HL-60/S4 treated with retinoic acid at 250 ng/mL for 4 days and 3 days (cell line): Measurements from ENCODE around the gene NR2F2.

Experiments
- in situ Hi-C: fragments of 300-500 bp; cut with MboI; formaldehyde crosslinking; loops from 2 replicates; pipeline ENCODE4 v1.7.0; 2022; ENCODE audit warnings: low sequenced_read_pairs

NR2F2 gene

GRCh38 chr15:96330450-96331143 is at the start of gene NR2F2:
Gene NR2F2, plus strand, starts transcription at chr15:96330700. Its CDS starts 1,406 bp downstream, at chr15:96332106.
- in situ Hi-C loops: no loop called here

DNA sequence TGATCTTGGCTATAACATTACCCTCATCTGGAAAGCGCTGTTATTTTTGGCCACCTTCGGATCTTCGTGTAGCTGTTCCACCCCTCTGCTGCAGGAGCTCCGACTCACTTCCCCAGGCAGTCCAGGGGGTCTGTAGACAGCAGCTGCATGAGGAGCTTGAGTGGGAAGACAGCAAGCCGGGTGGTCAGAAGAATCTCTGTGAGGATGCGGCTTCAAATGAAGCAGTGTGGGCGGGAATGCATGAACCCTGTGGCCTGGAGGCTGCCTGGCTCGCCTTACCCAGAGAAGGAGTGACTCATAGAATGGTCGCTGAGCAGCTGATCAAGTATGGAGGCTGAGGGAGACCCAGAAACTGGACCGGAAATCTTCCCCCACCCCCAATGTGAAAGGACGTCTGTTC is 45.2 kb upstream of the NR2F2 start:
- in situ Hi-C loops: loop anchor here (25.0 kb wide), 1 partner anchor 102 kb away; no protein-coding TSS in a partner anchor

DNA sequence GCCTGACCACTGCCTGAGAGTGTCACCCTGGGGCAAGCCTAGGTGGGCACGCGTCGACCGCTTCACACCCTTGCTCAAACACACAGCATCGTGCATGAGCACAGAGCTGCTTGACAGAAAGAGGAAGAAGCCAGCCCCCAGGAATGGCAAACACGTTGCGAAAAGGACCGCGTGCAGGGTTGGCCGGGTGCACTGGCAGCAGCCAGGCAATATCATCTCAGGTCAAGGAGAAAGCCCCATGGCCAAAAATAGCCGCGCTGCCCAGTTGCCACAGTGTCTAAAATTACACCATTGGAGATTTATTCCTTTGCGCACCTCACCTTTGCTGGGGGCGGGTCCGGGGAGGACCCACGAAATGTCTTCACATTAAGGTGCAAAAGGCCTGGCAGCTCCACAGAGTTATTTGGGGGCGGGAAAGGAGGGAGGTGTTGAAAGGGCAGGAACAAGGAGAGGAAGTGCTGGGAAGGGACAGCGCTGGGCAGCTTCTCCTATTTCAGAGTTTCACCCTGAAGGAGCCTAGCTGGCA is 44.7 kb upstream of the NR2F2 start:
- in situ Hi-C loops: loop anchor here (25.0 kb wide), 1 partner anchor 102 kb away; no protein-coding TSS in a partner anchor

- in situ Hi-C loops: loop anchor here (25.0 kb wide), 1 partner anchor 97 kb away; no protein-coding TSS in a partner anchor
These were observed 39.8 kb upstream of the NR2F2 start for GRCh38 chr15:96290679-96291078.

GRCh38 chr15:96292635-96293034 is 37.9 kb upstream of the NR2F2 start:
- in situ Hi-C loops: loop anchor here (25.0 kb wide), 1 partner anchor 95 kb away; no protein-coding TSS in a partner anchor

DNA sequence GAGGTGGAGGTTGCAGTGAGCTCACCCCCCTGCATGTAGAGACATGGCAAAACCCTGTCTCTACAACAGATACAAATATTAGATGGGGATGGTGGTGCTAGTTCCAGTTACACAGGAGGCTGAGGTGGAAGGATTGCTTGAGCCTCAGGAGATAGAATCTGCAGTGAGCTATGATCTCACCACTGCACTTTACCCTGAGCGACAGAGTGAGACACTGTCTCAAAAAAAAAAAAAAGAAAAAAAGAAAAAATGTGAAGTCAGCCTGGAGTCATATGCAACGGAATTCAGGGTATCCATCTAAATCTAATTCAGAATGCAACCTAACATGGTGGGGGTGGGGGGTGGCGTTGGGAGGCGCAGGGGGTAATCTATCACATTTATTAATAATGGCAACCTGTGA is 37.1 kb upstream of the NR2F2 start:
- in situ Hi-C loops: loop anchor here (25.0 kb wide), 1 partner anchor 94 kb away; no protein-coding TSS in a partner anchor

DNA sequence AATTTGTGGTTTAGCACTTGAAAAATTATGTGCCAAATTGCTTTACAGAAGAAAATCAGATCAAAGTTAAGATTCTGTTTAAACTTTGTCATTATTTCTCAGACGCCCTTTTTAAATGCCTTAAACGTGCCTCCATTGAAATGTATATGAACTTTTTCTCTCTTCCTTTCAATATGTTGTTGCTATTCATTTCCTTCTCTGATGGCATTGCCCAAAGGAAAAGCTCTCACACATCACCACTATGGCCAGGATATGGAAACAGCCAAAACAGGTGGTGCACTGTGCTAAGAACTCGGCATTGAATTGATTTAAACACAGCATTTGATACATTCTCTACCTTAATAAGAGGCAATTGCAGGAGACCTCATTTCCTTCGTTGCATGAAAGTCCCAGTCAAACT is 35.7 kb upstream of the NR2F2 start:
- in situ Hi-C loops: loop anchor here (25.0 kb wide), 1 partner anchor 93 kb away; no protein-coding TSS in a partner anchor

DNA sequence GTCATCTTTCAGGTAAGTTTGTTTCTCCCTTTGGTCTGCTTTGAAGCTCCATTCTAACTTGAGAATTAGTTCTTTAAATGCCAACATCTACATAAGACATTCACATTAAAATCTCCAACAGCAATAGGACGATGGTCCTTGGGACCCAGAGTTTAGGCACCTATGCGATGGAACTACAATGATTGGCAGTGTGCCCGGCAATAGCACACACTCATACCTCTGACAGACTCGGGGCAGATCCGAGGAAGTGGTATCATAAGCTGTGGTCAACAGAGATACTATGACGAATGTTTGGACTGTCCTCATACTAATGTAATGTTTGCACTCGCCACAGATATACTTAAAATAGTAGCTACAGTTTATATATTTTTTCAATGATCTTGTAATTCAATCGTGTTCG is 34.2 kb upstream of the NR2F2 start:
- in situ Hi-C loops: loop anchor here (25.0 kb wide), 1 partner anchor 91 kb away; no protein-coding TSS in a partner anchor

- in situ Hi-C loops: loop anchor here (25.0 kb wide), 1 partner anchor 90 kb away; no protein-coding TSS in a partner anchor
These were observed 32.7 kb upstream of the NR2F2 start for GRCh38 chr15:96297783-96298182.

GRCh38 chr15:96298217-96298616 is 32.3 kb upstream of the NR2F2 start:
- in situ Hi-C loops: loop anchor here (25.0 kb wide), 1 partner anchor 89 kb away; no protein-coding TSS in a partner anchor

GRCh38 chr15:96300836-96301235 is 29.7 kb upstream of the NR2F2 start:
- in situ Hi-C loops: no loop called here

- in situ Hi-C loops: no loop called here
These were observed 26.9 kb upstream of the NR2F2 start for GRCh38 chr15:96303503-96304056.

DNA sequence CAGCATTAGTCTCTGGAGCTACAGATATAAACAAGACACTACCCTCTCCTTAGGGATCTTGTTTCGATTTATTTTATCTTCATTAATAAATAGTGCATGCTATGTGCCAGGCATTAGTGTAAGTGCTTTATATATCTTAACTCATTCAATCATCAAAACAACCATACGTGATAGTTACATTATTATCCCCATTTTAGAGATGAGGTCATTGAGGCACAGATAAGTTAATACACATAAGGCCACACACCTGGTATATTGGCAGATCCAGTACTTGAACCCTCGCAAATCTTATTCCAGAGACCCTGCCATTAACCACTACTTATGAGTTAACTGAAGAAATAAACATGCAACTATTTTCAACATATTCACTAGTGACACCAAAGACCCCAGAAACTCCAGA is 25.7 kb upstream of the NR2F2 start:
- in situ Hi-C loops: no loop called here

GRCh38 chr15:96306321-96306720 is 24.2 kb upstream of the NR2F2 start:
- in situ Hi-C loops: no loop called here

- in situ Hi-C loops: no loop called here
These were observed 22.6 kb upstream of the NR2F2 start for GRCh38 chr15:96307856-96308394.

DNA sequence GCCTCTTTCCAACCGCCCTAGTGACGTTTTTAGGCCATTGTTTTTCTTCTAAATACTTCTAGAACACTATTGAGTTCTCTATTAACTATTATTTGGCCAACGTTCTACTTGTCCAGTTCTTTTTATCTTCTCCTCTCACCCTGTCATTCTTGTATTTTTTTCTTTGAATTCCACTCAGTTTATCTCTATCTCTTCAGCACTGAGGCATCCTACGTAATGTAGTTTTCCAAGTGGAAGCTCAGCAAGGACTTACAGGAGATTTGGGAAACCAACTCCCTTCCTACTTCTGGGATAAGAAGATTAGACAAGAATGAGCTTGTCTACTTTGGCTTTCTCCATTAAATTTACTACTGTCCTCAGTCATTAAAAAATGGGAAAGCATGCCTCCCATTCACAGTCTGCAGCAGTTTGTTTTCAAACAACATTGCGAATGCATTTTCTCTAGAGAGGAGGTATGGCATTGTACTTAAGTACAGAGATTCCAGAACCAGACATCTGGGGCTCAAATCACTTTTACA is 21.3 kb upstream of the NR2F2 start:
- in situ Hi-C loops: no loop called here

GRCh38 chr15:96311256-96311955 is 19.1 kb upstream of the NR2F2 start:
- in situ Hi-C loops: no loop called here

GRCh38 chr15:96311956-96312294 is 18.6 kb upstream of the NR2F2 start:
- in situ Hi-C loops: no loop called here

DNA sequence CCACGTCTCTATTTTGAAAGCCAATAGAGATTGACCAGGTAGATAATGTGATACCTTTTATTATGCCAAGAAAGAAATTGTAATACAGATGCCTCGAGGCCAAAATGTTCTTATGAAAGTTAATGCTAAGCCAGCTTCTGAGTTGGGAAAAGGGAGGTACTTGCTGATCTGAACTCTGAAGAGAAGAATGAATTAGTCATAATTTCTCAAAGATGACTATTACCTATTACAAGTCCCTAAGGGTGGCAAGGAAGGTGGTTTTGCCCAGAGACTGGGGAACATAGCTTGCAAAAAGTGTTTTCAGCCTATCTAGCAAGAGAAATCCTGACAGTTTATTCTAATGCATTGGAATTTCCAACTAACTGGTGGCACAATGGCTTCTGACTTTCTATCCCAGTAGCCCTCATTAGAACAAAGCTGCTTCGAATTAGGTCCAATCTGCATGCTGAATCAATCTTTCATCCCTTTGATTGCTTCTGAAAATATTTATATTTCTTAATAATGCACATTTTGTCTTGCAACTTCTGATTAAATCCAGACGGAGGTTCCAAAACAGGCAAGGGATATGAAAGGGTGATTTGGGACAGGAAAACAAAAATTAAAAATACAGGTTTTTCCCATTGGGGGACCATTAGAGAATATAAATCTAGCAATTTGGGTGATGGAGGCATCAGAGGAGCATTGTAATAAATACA is 17.7 kb upstream of the NR2F2 start:
- in situ Hi-C loops: no loop called here

GRCh38 chr15:96314518-96314917 is 16.0 kb upstream of the NR2F2 start:
- in situ Hi-C loops: no loop called here
